ENCODE measurements around the gene GNL1. TPM values are rescaled to one million over a fixed set of nuclear protein-coding genes. Genes with fewer than 3 reads are reported as not detected.
A peak's percentile ranks its signal among the peaks of the same experiment; 100 is the strongest.

Gene GNL1
- total and polyA plus RNA-seq, 12 donors: 17.3 to 34.1 (median 20.1) TPM

GRCh38 chr6:30601436-30601814, 45.1 kb upstream of the GNL1 start:
- Histone ChIP-seq H3K9me3 (no peaks in the 10 kb centered on the region), H3K4me1 (peaks cover 0 to 15% (median 0%) of the 10 kb centered on the region in 9 donors), H3K36me3 (peaks cover 23 to 75% (median 58%) of the 10 kb centered on the region in 9 donors), H3K4me3 (no peak overlapping the region), H3K27ac (no peak overlapping the region), H3K27me3 (no peaks in the 10 kb centered on the region)
- peak in 1 of 8 donors; percentile 2 for ATAC-seq
- 72 to 79% methylated on average over 6 of the region's 6 CpGs for WGBS, 2 donors
- DNase-seq: no peak
- intact Hi-C loops (cut with DNase I): loop anchor here in 3 of 10 donors (5.0 to 10.0 kb wide), 3 partner anchors 57 to 117 kb away; partner anchors contain the start of gene HLA-E (in 1 of the 3)
- no peak for TF ChIP-seq CTCF (IDR thresholded peaks at IDR 0.05)

- 42 to 59% methylated on average over 10 of the region's 10 CpGs for WGBS, 2 donors
- Histone ChIP-seq H3K9me3 (no peaks in the 10 kb centered on the region), H3K4me3 (no peak overlapping the region), H3K27ac (no peak overlapping the region), H3K36me3 (peaks cover 23 to 68% (median 49%) of the 10 kb centered on the region in 9 donors), H3K4me1 (peaks cover 0 to 15% (median 0%) of the 10 kb centered on the region in 9 donors), H3K27me3 (no peaks in the 10 kb centered on the region)
- intact Hi-C loops (cut with DNase I): loop anchor here in 3 of 10 donors (5.0 to 10.0 kb wide), 3 partner anchors 56 to 116 kb away; partner anchors contain the start of gene HLA-E (in 1 of the 3)
- DNase-seq (peak; percentile 33 to 43), ATAC-seq (peak in 2 of 8 donors; percentile 10 to 11)
- TF ChIP-seq CTCF (IDR thresholded peaks at IDR 0.05): no peak
Measured at GRCh38 chr6:30600451-30600961, 44.2 kb upstream of the GNL1 start.

- ATAC-seq: no peak
- H3K36me3 ChIP-seq: peaks cover 18 to 65% (median 41%) of the 10 kb centered on the region in 9 donors
- intact Hi-C loops (cut with DNase I): loop anchor here in 8 of 10 donors (5.0 to 10.0 kb wide), 5 partner anchors 52 to 117 kb away; partner anchors contain the start of gene HLA-E (in 2 of the 8)
Measured at GRCh38 chr6:30599625-30600324, 43.5 kb upstream of the GNL1 start.

More at GRCh38 chr6:30599625-30600324, 43.5 kb upstream of the GNL1 start:
- H3K9me3 ChIP-seq: no peaks in the 10 kb centered on the region
- peaks cover 0 to 15% (median 0%) of the 10 kb centered on the region in 9 donors for H3K4me1 ChIP-seq
- no peak overlapping the region for H3K4me3 ChIP-seq
- no peak for DNase-seq
- TF ChIP-seq CTCF (IDR thresholded peaks at IDR 0.05): no peak
- WGBS, 2 donors: 63 to 81% methylated on average over 13 of the region's 13 CpGs
- peak overlapping the region in 1 of 10 donors; percentile 21 for H3K27ac ChIP-seq
- H3K27me3 ChIP-seq: no peaks in the 10 kb centered on the region

Data from heart right ventricle (tissue), 16 donors.